ENCODE data around the gene COX8A.
"Not testable (repeated sequence)": the region's sequence is repeated elsewhere in the genome, so short reads cannot be mapped to it uniquely, and the experiment has no call there.

The COX8A gene

GRCh38 chr11:63945477-63946163 lies 28.8 kb upstream of the COX8A start:
- peak; percentile 70 for TF ChIP-seq CTCF (IDR thresholded peaks at IDR 0.05; ENCODE audit: low read length, missing control alignments)
- H3K4me3 ChIP-seq (replicated peaks; ENCODE audit: low read depth, low read length): no peak overlapping the region
- peak; percentile 83 for DNase-seq (ENCODE audit: low read depth)

GRCh38 chr11:63951779-63952536 lies 22.5 kb upstream of the COX8A start:
- no peak for TF ChIP-seq CTCF (IDR thresholded peaks at IDR 0.05; ENCODE audit: low read length, missing control alignments)
- no peak overlapping the region for H3K4me3 ChIP-seq (replicated peaks; ENCODE audit: low read depth, low read length)
- DNase-seq (ENCODE audit: low read depth): no peak

- DNase-seq (ENCODE audit: low read depth): no peak
- no peak for TF ChIP-seq CTCF (IDR thresholded peaks at IDR 0.05; ENCODE audit: low read length, missing control alignments)
- no peak overlapping the region for H3K4me3 ChIP-seq (replicated peaks; ENCODE audit: low read depth, low read length)
These were observed 21.9 kb upstream of the COX8A start for GRCh38 chr11:63952570-63952969.

GRCh38 chr11:63958008-63958407 lies 16.4 kb upstream of the COX8A start:
- no peak overlapping the region for H3K4me3 ChIP-seq (replicated peaks; ENCODE audit: low read depth, low read length)
- DNase-seq (ENCODE audit: low read depth): no peak
- no peak for TF ChIP-seq CTCF (IDR thresholded peaks at IDR 0.05; ENCODE audit: low read length, missing control alignments)

GRCh38 chr11:63961608-63962412 lies 12.6 kb upstream of the COX8A start:
- no peak for TF ChIP-seq CTCF (IDR thresholded peaks at IDR 0.05; ENCODE audit: low read length, missing control alignments)
- DNase-seq (ENCODE audit: low read depth): peak; percentile 43
- H3K4me3 ChIP-seq (replicated peaks; ENCODE audit: low read depth, low read length): no peak overlapping the region

- DNase-seq (ENCODE audit: low read depth); H3K4me3 ChIP-seq (replicated peaks; ENCODE audit: low read depth, low read length): not testable (repeated sequence)
These were observed 10.5 kb upstream of the COX8A start for GRCh38 chr11:63963895-63964294.

- no peak for TF ChIP-seq CTCF (IDR thresholded peaks at IDR 0.05; ENCODE audit: low read length, missing control alignments)
- DNase-seq (ENCODE audit: low read depth): no peak
- no peak overlapping the region for H3K4me3 ChIP-seq (replicated peaks; ENCODE audit: low read depth, low read length)
These were observed 8.0 kb upstream of the COX8A start for GRCh38 chr11:63966444-63966843.
